Natural killer cell (primary cell): ENCODE data around the gene PSMC3IP. TPM values are rescaled to one million over a fixed set of nuclear protein-coding genes. Genes with fewer than 3 reads are reported as not detected.

Source experiments
- ATAC-seq, 3 donors: fragments of 150-1000 bp in 2 of 3; fragments of 200-7000 bp in 1 of 3; cut with Tn5 transposase; 1 replicate in 1 of 3; 2 replicates in 2 of 3; pipeline ENCODE4 v1.10.0; 2021; ENCODE audit warnings: mild to moderate bottlenecking in 2 of 3, moderate library complexity in 2 of 3
- DNase-seq, 2 donors: peaks; one replicate each; pipeline versions ENCODE4 v3.0.0 to v3.0.0-alpha.2; 2013 to 2021; ENCODE audit warnings: mixed read lengths in 1 of 2
- H3K27ac ChIP-seq: one replicate; pipeline ENCODE4 v1.5.1; 2013; ENCODE audit warnings: mild to moderate bottlenecking, low read length
- H3K27me3 ChIP-seq: one replicate; pipeline ENCODE4 v1.6.1; 2013; ENCODE audit warnings: low read length; ENCODE audit not compliant: control insufficient read depth, insufficient read depth
- H3K36me3 ChIP-seq: one replicate; pipeline ENCODE4 v1.6.1; 2013; ENCODE audit warnings: low read length; ENCODE audit not compliant: control insufficient read depth, insufficient read depth
- H3K4me1 ChIP-seq: one replicate; pipeline ENCODE4 v1.6.1; 2013; ENCODE audit warnings: low read length; ENCODE audit not compliant: control insufficient read depth, insufficient read depth
- H3K4me3 ChIP-seq: one replicate; pipeline ENCODE4 v1.5.1; 2013; ENCODE audit warnings: low read length
- H3K9me3 ChIP-seq: one replicate; pipeline ENCODE4 v1.6.1; 2013; ENCODE audit warnings: low read length; ENCODE audit not compliant: control insufficient read depth, insufficient read depth
- H3K27ac Mint-ChIP-seq, 2 donors: one replicate each; pipeline ENCODE4 v1.8.0; 2022; ENCODE audit warnings: mild to moderate bottlenecking in 2 of 2, mixed read lengths in 2 of 2, moderate library complexity in 1 of 2
- H3K27me3 Mint-ChIP-seq, 2 donors: one replicate each; pipeline ENCODE4 v1.8.0; 2022; ENCODE audit warnings: low read depth in 2 of 2, mixed read lengths in 2 of 2
- H3K36me3 Mint-ChIP-seq: one replicate; pipeline ENCODE4 v1.8.0; 2022; ENCODE audit warnings: mixed read lengths
- H3K4me1 Mint-ChIP-seq, 2 donors: one replicate each; pipeline ENCODE4 v1.8.0; 2022; ENCODE audit warnings: mixed read lengths in 2 of 2
- H3K4me3 Mint-ChIP-seq: one replicate; pipeline ENCODE4 v1.8.0; 2022; ENCODE audit warnings: mild to moderate bottlenecking, moderate library complexity, mixed read lengths
- H3K9me3 Mint-ChIP-seq, 2 donors: one replicate each; pipeline ENCODE4 v1.8.0; 2022; ENCODE audit warnings: mixed read lengths in 2 of 2
- CTCF ChIP-seq: fragments of 200-600 bp; IDR thresholded peaks from one replicate; pipeline ENCODE4 v1.8.0; 2022; ENCODE audit warnings: antibody characterized with exemption
- WGBS: methylation state at CpG from one replicate; pipeline ENCODE4 v1.1.7; 2013; ENCODE audit warnings: missing lambda C conversion rate; ENCODE audit not compliant: insufficient coverage; 5-methylcytosine and 5-hydroxymethylcytosine counted together
- intact Hi-C: fragments of 100-400 bp; cut with micrococcal nuclease; formaldehyde crosslinking; loops from one replicate; pipeline ENCODE4 v1.14.2; 2022
- total RNA-seq, 4 donors: library from RNA; stranded (reverse); fragments of 120-200 nt in 1 of 4; gene quantifications; one replicate each; pipeline versions ENCODE4 v1.2.3 to v1.2.4, GENCODE V29; 2013 to 2022

PSMC3IP gene
- total RNA-seq, 3 donors from 2014 or later (not counting 1 experiment from before 2014, with no cell fraction given) = 5.0 to 6.2 (median 5.7) TPM

DNA sequence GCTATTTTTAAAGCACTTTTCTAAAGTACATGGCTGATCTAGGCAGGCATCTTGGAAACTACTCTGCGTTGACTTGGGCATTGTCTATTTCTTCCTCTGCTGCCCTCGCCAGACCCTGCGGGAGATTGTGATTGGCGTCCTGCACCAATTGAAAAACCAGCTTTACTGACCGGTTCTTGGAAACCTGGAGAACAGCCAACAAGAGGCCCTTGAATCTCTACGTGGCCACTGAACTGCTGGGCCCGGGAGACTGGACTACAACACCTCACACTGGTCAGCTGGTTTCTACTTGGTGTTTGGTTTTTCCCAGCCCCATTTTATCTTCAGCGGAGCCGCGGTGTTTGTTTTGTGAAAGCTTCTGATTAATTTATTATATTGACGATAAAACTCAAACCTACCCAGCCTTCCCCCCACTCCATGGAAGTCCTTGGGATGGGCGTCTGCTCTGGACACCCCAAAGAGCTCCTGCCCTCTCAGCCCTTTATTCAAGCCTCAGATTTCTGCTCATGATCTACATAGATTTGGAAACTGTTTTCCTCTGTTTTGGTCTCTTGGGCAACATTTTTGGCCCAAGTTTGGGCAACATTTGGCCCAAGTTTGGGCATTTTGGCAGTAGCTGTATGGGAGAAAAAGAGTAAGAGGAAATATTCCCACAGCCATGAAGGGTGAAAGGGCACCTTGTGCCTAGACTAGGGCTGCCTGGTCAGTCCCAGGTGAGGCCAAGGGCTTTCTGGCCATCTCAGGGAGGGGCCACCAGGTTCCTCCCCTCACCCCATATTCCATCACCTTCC, 5.9 kb downstream of the PSMC3IP start:
- DNase-seq = no peak
- Mint-ChIP-seq H3K4me1 (peaks cover 33% of the 10 kb centered on the region in 2 donors), H3K4me3 (no peak overlapping the region), H3K27me3 (no peaks in the 10 kb centered on the region), H3K36me3 (peaks cover 11% of the 10 kb centered on the region), H3K9me3 (no peaks in the 10 kb centered on the region), H3K27ac (no peak overlapping the region)
- Histone ChIP-seq H3K27ac (no peak overlapping the region), H3K9me3 (no peaks in the 10 kb centered on the region), H3K4me3 (no peak overlapping the region), H3K27me3 (no peaks in the 10 kb centered on the region), H3K4me1 (peaks cover 15% of the 10 kb centered on the region), H3K36me3 (peaks cover 57% of the 10 kb centered on the region)
- no peak for TF ChIP-seq CTCF
- intact Hi-C loops = no loop called here
- ATAC-seq = no peak
- WGBS = 97% methylated on average over 8 of the region's 12 CpGs

GRCh38 chr17:42568341-42569111, 9.0 kb downstream of the PSMC3IP start:
- 92% methylated on average over 14 of the region's 14 CpGs for WGBS
- Histone ChIP-seq H3K36me3 (peaks cover 68% of the 10 kb centered on the region), H3K9me3 (no peaks in the 10 kb centered on the region), H3K4me1 (peaks cover 35% of the 10 kb centered on the region), H3K4me3 (no peak overlapping the region), H3K27ac (no peak overlapping the region), H3K27me3 (no peaks in the 10 kb centered on the region)
- H3K9me3 Mint-ChIP-seq = no peaks in the 10 kb centered on the region
- peaks cover 34 to 35% of the 10 kb centered on the region in 2 donors for H3K4me1 Mint-ChIP-seq
- H3K36me3 Mint-ChIP-seq = peaks cover 7% of the 10 kb centered on the region
- peak overlapping the region; percentile 33 to 85 for H3K27ac Mint-ChIP-seq
- TF ChIP-seq CTCF = no peak
- H3K27me3 Mint-ChIP-seq = no peaks in the 10 kb centered on the region
- DNase-seq (no peak), ATAC-seq (no peak)
- intact Hi-C loops = loop anchor here (5.0 kb wide), 1 partner anchor 39 kb away; the partner anchor contains the start of genes RETREG3 and TUBG1
- peak overlapping the region; percentile 92 for H3K4me3 Mint-ChIP-seq

- peaks cover 40 to 43% of the 10 kb centered on the region in 2 donors for H3K4me1 Mint-ChIP-seq
- peak within 1 kb of the TSS; percentile 79 for H3K4me3 ChIP-seq
- WGBS = under 1% methylated on average over 72 of the region's 72 CpGs
Observed at GRCh38 chr17:42566883-42567573, 10.5 kb downstream of the PSMC3IP start, which contains the start of gene MLX. Gene MLX, plus strand, starts transcription at chr17:42567100. Its CDS starts 25 bp downstream, at chr17:42567125.

More at GRCh38 chr17:42566883-42567573, 10.5 kb downstream of the PSMC3IP start, which contains the start of gene MLX:
- Mint-ChIP-seq H3K27me3 (no peaks in the 10 kb centered on the region), H3K9me3 (no peaks in the 10 kb centered on the region), H3K36me3 (no peaks in the 10 kb centered on the region), H3K4me3 (peak within 1 kb of the TSS; percentile 92), H3K27ac (peak within 1 kb of the TSS; percentile 85 to 96)
- TF ChIP-seq CTCF = no peak
- intact Hi-C loops = loop anchor here (5.0 kb wide), 1 partner anchor 40 kb away; the partner anchor contains the start of genes RETREG3 and TUBG1
- H3K4me1 ChIP-seq = peaks cover 50% of the 10 kb centered on the region
- peak within 1 kb of the TSS; percentile 77 for H3K27ac ChIP-seq
- H3K9me3 ChIP-seq = no peaks in the 10 kb centered on the region
- peaks cover 53% of the 10 kb centered on the region for H3K36me3 ChIP-seq
- ATAC-seq (peak; percentile 74 to 85 (median 79)), DNase-seq (peak; percentile 94 to 97)
- H3K27me3 ChIP-seq = no peaks in the 10 kb centered on the region
